T-helper 2 cell (primary cell): ENCODE results near the gene MAD2L1BP.
"Not testable (repeated sequence)": the region's sequence is repeated elsewhere in the genome, so short reads cannot be mapped to it uniquely, and the experiment has no call there.

ENCODE experiments used
- DNase-seq, 5 experiments: peaks; one replicate each; pipeline versions ENCODE4 v3.0.0 to v3.0.0-alpha.2; 2012 to 2022

Gene MAD2L1BP

GRCh38 chr6:43627008-43627825, 8.4 kb upstream of the MAD2L1BP start:
- no peak for DNase-seq

- peak in 4 of 5 experiments; percentile 22 to 77 (median 42) for DNase-seq
Measured at GRCh38 chr6:43628393-43629103, 7.1 kb upstream of the MAD2L1BP start.

DNA sequence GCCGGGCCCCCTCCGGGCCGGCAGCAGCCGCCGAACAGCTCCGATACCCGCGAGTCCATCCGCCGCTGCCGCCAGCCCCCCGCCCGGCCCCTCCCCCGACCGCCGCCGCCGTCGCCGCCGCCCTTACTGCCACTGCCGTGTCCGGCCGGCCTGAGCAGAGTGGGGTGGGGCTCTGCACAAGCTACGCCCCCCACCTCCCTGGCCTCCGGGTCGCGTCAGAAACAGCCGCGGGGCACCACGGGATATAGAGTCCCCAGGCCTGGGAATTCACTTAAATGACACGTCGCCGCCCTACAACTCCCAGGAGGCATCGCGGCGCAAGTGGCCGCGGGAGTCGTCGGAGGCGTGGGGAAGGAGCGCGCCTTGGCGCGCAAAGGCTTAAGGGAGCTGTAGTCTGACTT, 6.5 kb upstream of the MAD2L1BP start, which contains the start of gene GTPBP2:
Gene GTPBP2, minus strand, starts transcription at position 161 of the 401 bp plus-strand sequence. Its CDS starts 102 bp downstream, at position 59.
- peak; percentile 88 to 99 (median 95) for DNase-seq

DNA sequence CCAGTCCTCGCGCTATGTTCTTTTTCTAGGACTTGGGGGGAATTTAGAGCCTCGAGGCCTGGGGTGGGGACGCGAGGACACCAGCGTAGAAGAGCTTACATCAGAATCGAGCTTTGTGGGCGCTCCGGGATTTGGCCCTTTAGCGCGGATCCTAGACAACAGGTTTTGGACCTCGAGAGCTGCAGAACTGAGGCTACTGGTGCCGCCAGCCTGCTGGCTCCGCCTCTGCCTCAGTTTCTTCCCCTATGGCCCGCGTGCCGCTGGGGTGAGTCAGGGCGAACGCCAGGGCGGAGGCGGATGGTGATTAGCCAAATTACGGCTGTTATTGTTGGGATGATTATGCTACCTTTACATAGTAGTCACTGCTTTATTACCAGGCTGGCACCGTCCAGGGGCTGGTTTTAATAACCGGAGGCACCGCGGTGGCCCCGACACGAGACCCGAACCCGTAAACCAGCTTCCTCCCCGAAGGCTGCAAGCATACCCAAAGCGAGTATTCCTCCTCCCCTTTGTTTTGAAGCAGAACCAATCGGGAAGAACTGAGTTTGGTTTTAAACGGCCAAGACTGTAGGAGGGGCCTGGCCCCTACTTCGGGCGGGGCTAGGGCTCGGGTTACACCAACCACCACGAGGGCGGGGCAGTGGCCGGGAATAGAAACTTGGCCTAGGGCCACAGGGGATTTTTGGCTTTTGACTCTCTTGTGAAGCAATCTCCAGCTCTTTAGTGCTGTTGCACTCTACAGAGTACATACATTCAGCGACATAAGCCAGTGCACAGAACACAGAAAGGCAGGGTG, 5.9 kb upstream of the MAD2L1BP start:
- DNase-seq, result peak; percentile 69 to 96 (median 83)

- no peak for DNase-seq
Measured at GRCh38 chr6:43630980-43631619, 4.5 kb upstream of the MAD2L1BP start.

DNA sequence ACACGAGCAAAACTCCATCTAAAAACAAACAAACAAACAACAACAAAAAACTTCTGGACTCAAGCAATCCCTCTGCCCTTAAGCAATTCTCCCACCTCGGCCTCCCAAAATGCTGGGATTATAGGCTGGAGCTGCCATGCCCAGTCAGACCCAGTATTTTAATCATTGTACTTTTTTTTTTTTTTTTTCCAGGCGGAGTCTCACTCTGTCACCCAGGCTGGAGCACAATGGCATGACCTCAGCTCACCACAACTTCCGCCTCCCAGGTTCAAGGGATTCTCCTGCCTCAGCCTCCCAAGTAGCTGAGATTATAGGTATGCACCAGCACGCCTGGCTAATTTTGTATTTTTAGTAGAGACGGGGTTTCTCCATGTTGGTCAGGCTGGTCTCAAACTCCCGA, 2.6 kb upstream of the MAD2L1BP start:
- DNase-seq, result not testable (repeated sequence)

DNA sequence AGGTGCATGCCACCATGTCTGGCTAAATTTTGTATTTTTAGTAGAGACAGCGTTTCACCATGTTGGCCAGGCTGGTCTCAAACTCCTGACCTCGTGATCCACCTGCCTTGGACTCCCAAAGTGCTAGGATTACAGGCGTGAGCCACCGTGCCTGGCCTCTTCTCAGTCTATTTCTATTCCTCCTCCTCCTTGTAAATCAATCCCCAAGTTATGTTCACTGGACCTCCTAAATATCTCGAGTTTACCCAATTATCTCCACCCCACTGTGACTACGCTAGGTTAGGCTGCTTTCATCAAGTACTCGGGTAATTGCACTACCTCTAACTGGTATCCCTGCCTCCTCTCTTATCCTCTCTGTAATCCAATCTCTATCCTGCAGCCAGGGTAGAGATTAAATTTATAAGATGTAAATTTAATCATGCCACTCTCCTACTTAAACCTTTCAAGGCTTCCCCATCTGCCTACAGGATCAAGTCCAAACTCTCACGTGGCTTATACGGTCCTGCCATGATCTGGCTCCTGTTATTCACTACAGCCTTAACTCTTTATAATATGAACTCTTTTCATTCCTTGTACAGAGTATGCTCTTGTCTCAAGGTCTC, 837 bp upstream of the MAD2L1BP start:
- DNase-seq, result no peak

DNA sequence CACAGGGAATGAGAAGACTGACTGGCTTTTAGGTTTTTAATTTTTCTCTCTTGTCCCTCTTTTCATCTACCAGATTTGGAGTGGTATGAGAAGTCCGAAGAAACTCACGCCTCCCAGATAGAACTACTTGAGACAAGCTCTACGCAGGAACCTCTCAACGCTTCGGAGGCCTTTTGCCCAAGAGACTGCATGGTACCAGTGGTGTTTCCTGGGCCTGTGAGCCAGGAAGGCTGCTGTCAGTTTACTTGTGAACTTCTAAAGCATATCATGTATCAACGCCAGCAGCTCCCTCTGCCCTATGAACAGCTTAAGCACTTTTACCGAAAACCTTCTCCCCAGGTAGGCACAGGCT, 644 bp downstream of the MAD2L1BP start:
- peak in 1 of 5 experiments; percentile 42 for DNase-seq

- DNase-seq, result no peak
Measured at GRCh38 chr6:43639984-43640800, 4.6 kb downstream of the MAD2L1BP start.

DNA sequence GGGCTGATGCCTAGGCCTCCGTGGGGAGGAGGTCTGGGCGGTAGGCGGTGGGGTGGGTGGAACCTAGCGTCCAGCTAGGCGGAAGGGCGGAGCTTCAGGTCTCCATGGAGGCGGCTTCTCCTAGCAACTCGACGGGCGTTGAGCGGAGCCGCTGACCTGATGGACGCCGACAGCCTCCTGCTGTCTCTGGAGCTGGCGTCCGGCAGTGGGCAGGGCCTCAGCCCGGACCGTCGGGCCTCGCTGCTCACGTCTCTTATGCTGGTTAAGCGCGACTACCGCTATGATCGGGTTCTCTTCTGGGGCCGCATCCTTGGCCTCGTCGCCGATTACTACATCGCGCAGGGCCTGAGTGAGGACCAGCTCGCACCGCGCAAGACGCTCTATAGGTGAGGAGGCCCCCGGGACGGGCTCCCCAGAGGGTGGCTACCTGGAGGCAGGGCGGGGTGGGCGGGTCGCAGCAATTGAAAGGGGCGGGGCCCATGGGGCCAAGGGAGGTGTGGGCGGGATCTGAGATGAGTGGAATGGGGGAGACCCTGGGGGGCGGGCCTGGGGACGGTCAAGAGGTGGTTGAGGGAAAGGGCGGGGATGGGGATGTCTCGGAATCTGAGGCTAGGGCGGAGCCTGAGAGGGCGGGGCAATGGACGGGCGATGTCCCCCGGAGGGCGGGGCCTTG, 9.4 kb downstream of the MAD2L1BP start, which contains the start of gene RSPH9:
Gene RSPH9, plus strand, starts transcription at position 97 of the 673 bp plus-strand sequence. Its CDS starts 63 bp downstream, at position 160.
- DNase-seq, result peak; percentile 24 to 62 (median 45)

DNA sequence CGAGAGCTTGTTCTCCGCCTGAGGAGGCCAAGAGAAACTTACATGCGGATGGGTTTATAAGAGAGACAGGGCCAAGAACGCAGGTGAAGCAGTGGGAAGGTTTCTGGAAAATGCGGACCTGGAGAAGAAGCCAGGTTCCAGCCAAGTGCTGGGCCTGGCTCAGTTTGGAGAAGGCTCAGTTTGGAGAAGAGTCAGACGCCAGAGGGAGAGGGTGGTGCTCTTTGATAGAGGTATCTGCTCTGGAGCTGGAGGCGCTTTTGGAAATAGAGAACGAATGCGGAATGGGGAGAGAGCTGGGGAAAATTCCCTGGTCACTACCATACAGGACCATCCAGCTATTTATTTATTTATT, 9.9 kb downstream of the MAD2L1BP start:
- no peak for DNase-seq

- no peak for DNase-seq
Measured at GRCh38 chr6:43647613-43648012, 12.0 kb downstream of the MAD2L1BP start.

- DNase-seq, result no peak
Measured at GRCh38 chr6:43648248-43648647, 12.6 kb downstream of the MAD2L1BP start.

GRCh38 chr6:43652822-43653221, 17.2 kb downstream of the MAD2L1BP start:
- DNase-seq, result not testable (repeated sequence)

DNA sequence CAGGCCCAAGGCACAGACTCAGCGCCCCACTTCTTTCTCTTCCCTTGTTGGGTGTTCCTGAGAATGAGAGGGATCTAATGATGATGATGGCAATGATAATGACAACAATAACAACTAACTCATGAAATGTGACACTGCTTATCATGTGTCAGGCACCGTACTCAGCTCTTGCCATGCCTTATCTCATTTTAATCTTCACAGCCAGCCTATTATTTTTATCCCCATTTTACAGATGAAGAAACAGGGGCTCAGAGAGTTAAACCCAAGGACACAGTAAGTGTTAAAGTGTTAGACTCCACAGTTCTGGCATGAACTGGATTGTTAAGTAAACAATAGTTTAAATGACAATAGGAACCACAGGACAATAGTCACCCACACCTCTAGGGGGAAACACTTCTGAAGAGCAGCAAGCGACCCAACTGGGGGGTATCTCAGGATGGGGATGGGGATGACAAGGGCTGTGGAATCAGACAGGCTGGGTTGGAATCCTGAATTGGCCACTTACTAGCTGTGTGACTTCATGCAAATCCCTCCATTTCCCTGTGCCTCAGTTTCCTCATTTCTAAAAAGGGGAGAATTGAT, 21.7 kb downstream of the MAD2L1BP start:
- DNase-seq, result no peak

DNA sequence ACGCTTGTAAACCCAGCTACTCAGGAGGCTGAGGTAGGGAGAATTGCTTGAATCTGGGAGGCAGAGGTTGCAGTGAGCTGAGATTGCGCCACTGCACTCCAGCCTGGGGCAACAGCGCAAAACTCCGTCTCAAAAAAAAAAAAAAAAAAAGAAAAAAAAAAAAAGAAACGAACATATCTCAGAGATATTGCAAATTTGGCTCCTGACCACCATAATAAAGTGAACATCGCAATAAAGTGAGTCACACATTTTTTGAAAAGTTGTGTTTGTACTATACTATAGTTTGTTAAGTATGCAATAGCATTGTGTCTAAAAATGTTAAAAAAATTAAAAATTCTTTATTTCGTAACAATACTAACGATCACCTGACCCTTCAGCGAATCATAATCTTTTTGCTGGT, 22.5 kb downstream of the MAD2L1BP start:
- DNase-seq, result no peak

- peak in 1 of 5 experiments; percentile 24 for DNase-seq
Measured at GRCh38 chr6:43662948-43663347, 27.3 kb downstream of the MAD2L1BP start.

- no peak for DNase-seq
Measured at GRCh38 chr6:43665376-43665775, 29.7 kb downstream of the MAD2L1BP start.

- DNase-seq, result no peak
Measured at GRCh38 chr6:43666196-43666920, 30.7 kb downstream of the MAD2L1BP start.
